SK-N-SH treated with all-trans-retinoic acid at 6 μM for 48 hours (cell line): ENCODE results near the gene COPS7A.
A peak's percentile ranks its signal among the peaks of the same experiment; 100 is the strongest.

Experiments used
- ATAC-seq: fragments of 200-7000 bp; cut with Tn5 transposase; 3 replicates; pipeline ENCODE4 v1.9.1; 2020; ENCODE audit warnings: mild to moderate bottlenecking, moderate library complexity
- BACH2 ChIP-seq: fragments of 250-450 bp; sonication (Bioruptor Pico); IDR thresholded peaks from 2 replicates; pipeline ENCODE4 v1.9.0; 2021; ENCODE audit warnings: mild to moderate bottlenecking, borderline replicate concordance
- CSDC2 ChIP-seq: fragments of 250-450 bp; sonication (Bioruptor Pico); IDR thresholded peaks from 2 replicates; pipeline ENCODE4 v1.5.0; 2020; ENCODE audit warnings: mild to moderate bottlenecking, moderate library complexity
- CSRNP3 ChIP-seq: fragments of 250-450 bp; sonication (Bioruptor Pico); IDR thresholded peaks from 2 replicates; pipeline ENCODE4 v1.5.1; 2021; ENCODE audit warnings: mild to moderate bottlenecking, moderate library complexity
- ESRRG ChIP-seq: fragments of 250-450 bp; sonication (Bioruptor Pico); IDR thresholded peaks from 2 replicates; pipeline ENCODE4 v1.6.1; 2021; ENCODE audit warnings: mild to moderate bottlenecking
- GLIS3 ChIP-seq: fragments of 250-450 bp; sonication (Bioruptor Pico); IDR thresholded peaks from 2 replicates; pipeline ENCODE4 v1.5.0; 2020; ENCODE audit warnings: mild to moderate bottlenecking, moderate library complexity
- ISL1 ChIP-seq: fragments of 250-450 bp; sonication (Bioruptor Pico); IDR thresholded peaks from 2 replicates; pipeline ENCODE4 v2.1.2; 2022; ENCODE audit warnings: mild to moderate bottlenecking, moderate library complexity
- SNAI2 ChIP-seq: fragments of 250-450 bp; sonication (Bioruptor Pico); IDR thresholded peaks from 2 replicates; pipeline ENCODE4 v1.5.0; 2020; ENCODE audit warnings: mild to moderate bottlenecking, moderate library complexity
- TCF4 ChIP-seq: fragments of 250-450 bp; sonication (Bioruptor Pico); IDR thresholded peaks from 2 replicates; pipeline ENCODE4 v1.8.0; 2021; ENCODE audit warnings: mild to moderate bottlenecking, moderate library complexity, borderline replicate concordance
- TOX ChIP-seq: fragments of 250-450 bp; sonication (Bioruptor Pico); IDR thresholded peaks from 2 replicates; pipeline ENCODE4 v1.8.0; 2021; ENCODE audit warnings: mild to moderate bottlenecking, moderate library complexity, borderline replicate concordance
- ZC3H10 ChIP-seq: fragments of 250-450 bp; sonication (Bioruptor Pico); IDR thresholded peaks from 2 replicates; pipeline ENCODE4 v1.5.1; 2021; ENCODE audit warnings: mild to moderate bottlenecking, moderate library complexity
- ZFP3 ChIP-seq: fragments of 250-450 bp; sonication (Bioruptor Pico); IDR thresholded peaks from 2 replicates; pipeline ENCODE4 v1.5.0; 2020; ENCODE audit warnings: mild to moderate bottlenecking, moderate library complexity
- ZFP30 ChIP-seq: fragments of 450-650 bp; formaldehyde crosslinking; IDR thresholded peaks from 2 replicates; pipeline ENCODE4 v1.5.0; 2022; ENCODE audit warnings: mild to moderate bottlenecking, moderate library complexity
- ZNF70 ChIP-seq: fragments of 450-650 bp; formaldehyde crosslinking; IDR thresholded peaks from 2 replicates; pipeline ENCODE4 v1.5.0; 2020; ENCODE audit warnings: mild to moderate bottlenecking, moderate library complexity
- TF ChIP-seq, protein P1 (sequence below): fragments of 250-450 bp; sonication (Bioruptor Pico); IDR thresholded peaks from 2 replicates; pipeline ENCODE4 v1.8.0; 2021; ENCODE audit warnings: low read depth, mild to moderate bottlenecking, moderate library complexity, borderline replicate concordance
- TF ChIP-seq, protein P2 (sequence below): fragments of 250-450 bp; sonication (Bioruptor Pico); IDR thresholded peaks from 2 replicates; pipeline ENCODE4 v1.8.0; 2020; ENCODE audit warnings: mild to moderate bottlenecking, moderate library complexity, borderline replicate concordance
- TF ChIP-seq, protein P3 (sequence below): fragments of 250-450 bp; sonication (Bioruptor Pico); IDR thresholded peaks from 2 replicates; pipeline ENCODE4 v1.5.1; 2020; ENCODE audit warnings: low read depth, mild to moderate bottlenecking, moderate library complexity

Gene COPS7A

GRCh38 chr12:6725350-6725749 is 1.5 kb downstream of the COPS7A start:
- ATAC-seq: no peak
- TF ChIP-seq SNAI2 (CRISPR knock-in tag): no peak
- TF ChIP-seq, protein P1, sequence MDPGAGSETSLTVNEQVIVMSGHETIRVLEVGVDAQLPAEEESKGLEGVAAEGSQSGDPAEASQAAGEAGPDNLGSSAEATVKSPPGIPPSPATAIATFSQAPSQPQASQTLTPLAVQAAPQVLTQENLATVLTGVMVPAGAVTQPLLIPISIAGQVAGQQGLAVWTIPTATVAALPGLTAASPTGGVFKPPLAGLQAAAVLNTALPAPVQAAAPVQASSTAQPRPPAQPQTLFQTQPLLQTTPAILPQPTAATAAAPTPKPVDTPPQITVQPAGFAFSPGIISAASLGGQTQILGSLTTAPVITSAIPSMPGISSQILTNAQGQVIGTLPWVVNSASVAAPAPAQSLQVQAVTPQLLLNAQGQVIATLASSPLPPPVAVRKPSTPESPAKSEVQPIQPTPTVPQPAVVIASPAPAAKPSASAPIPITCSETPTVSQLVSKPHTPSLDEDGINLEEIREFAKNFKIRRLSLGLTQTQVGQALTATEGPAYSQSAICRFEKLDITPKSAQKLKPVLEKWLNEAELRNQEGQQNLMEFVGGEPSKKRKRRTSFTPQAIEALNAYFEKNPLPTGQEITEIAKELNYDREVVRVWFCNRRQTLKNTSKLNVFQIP: no peak

GRCh38 chr12:6729186-6729585 is 5.3 kb downstream of the COPS7A start:
- TF ChIP-seq ISL1 (CRISPR knock-in tag) (no peak), GLIS3 (CRISPR knock-in tag) (no peak), TCF4 (CRISPR knock-in tag) (no peak), TOX (CRISPR knock-in tag) (no peak)
- TF ChIP-seq, protein P2, sequence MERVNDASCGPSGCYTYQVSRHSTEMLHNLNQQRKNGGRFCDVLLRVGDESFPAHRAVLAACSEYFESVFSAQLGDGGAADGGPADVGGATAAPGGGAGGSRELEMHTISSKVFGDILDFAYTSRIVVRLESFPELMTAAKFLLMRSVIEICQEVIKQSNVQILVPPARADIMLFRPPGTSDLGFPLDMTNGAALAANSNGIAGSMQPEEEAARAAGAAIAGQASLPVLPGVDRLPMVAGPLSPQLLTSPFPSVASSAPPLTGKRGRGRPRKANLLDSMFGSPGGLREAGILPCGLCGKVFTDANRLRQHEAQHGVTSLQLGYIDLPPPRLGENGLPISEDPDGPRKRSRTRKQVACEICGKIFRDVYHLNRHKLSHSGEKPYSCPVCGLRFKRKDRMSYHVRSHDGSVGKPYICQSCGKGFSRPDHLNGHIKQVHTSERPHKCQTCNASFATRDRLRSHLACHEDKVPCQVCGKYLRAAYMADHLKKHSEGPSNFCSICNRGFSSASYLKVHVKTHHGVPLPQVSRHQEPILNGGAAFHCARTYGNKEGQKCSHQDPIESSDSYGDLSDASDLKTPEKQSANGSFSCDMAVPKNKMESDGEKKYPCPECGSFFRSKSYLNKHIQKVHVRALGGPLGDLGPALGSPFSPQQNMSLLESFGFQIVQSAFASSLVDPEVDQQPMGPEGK (CRISPR knock-in tag): no peak
- ATAC-seq: no peak

DNA sequence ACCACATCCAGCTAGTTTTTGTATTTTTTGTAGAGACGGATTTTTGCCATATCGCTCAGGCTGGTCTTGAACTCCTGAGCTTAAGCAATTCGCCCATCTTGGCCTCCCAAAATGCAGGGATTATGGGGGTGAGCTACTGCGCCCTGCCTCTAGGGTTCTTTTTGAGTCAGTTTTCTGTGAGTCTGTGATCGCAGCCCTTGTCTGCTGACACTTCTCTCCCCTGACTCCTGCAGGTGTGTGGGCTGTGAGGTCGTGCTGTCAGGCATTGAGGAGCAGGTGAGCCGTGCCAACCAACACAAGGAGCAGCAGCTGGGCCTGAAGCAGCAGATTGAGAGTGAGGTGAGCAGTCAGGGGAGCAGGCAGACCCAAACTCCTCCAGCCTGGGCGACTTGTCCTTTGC is 6.3 kb downstream of the COPS7A start:
- no peak for TF ChIP-seq ESRRG (CRISPR knock-in tag)
- TF ChIP-seq, all 23 proteins: peak for 0
- no peak for ATAC-seq

GRCh38 chr12:6734506-6735387 is 10.9 kb downstream of the COPS7A start:
- ATAC-seq: peak; percentile 9; the same call in 1 of the 3 replicates

GRCh38 chr12:6735448-6736191 is 11.8 kb downstream of the COPS7A start:
- peak; percentile 98 for ATAC-seq
- TF ChIP-seq GLIS3 (CRISPR knock-in tag): no peak
- no peak for TF ChIP-seq ZNF70 (CRISPR knock-in tag)
- no peak for TF ChIP-seq TCF4 (CRISPR knock-in tag)
- no peak for TF ChIP-seq CSRNP3 (CRISPR knock-in tag)
- no peak for TF ChIP-seq BACH2 (CRISPR knock-in tag)
- no peak for TF ChIP-seq ZFP3 (CRISPR knock-in tag)
- no peak for TF ChIP-seq CSDC2
- no peak for TF ChIP-seq ZC3H10 (CRISPR knock-in tag)
- no peak for TF ChIP-seq ISL1 (CRISPR knock-in tag)
- TF ChIP-seq, protein P2 (CRISPR knock-in tag): no peak
- TF ChIP-seq ZFP30: no peak
- no peak for TF ChIP-seq TOX (CRISPR knock-in tag)
- TF ChIP-seq, protein P3, sequence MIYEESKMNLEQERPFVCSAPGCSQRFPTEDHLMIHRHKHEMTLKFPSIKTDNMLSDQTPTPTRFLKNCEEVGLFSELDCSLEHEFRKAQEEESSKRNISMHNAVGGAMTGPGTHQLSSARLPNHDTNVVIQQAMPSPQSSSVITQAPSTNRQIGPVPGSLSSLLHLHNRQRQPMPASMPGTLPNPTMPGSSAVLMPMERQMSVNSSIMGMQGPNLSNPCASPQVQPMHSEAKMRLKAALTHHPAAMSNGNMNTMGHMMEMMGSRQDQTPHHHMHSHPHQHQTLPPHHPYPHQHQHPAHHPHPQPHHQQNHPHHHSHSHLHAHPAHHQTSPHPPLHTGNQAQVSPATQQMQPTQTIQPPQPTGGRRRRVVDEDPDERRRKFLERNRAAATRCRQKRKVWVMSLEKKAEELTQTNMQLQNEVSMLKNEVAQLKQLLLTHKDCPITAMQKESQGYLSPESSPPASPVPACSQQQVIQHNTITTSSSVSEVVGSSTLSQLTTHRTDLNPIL: no peak

More at GRCh38 chr12:6734506-6735387, 10.9 kb downstream of the COPS7A start:
- no peak for TF ChIP-seq ESRRG (CRISPR knock-in tag)
